ENCODE measurements around the gene LPIN1. TPM values are rescaled to one million over a fixed set of nuclear protein-coding genes. Genes with fewer than 3 reads are reported as not detected.

Gene LPIN1
- total and polyA plus RNA-seq, 2 of the 13 experiments (the other 11 are each of a cell fraction or from before 2014, with no cell fraction given): 9.7 to 19.4 TPM

DNA sequence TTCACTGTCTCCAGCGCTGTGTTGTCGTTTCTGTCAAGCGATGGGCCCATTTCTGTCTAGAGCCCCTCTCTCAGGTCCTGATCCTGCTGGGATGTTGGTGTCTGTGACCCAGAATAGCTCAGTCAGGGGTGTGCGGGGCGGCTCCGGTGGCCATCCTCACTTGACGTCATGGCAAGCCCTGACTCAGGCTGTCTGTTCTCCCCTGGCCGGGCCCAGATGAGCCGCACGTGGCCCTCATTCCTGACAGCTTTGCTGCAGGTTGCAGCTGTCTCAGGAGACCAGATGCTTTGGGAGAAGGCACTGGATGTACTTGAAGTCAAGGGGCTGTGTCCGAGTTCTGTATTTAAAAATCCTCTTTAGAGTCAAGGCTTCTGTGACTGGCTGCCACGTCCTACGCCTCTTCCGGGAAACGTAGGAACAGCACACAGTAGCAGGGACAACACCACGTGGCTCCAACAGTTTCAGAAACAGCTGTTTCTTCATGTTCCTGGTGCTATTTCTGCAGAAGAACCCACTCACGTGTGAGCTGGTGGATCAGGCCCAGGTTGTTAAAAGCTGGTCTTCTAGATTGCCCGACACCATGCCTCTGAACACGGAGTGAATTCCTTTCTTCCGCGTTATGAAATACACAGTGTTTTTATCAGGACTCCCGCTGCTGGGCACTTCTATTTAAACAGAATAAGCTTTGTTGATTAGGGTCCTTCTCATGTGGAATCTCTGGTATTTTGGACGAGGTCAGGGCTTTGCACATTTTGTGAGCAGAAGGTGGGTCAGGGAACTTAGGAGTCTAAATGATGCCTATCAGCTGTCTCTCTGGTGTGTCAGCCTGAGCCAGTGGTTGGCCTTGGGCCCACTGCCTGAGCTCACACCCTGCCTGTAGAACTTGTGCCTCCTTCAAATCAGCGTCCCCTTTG is 48.2 kb upstream of the LPIN1 start (continued):
- no peak; the same call in 1 of the 2 replicates for TF ChIP-seq NFKB2 (CRISPR knock-in tag; IDR thresholded peaks at IDR 0.05; ENCODE audit: borderline replicate concordance)
- TF ChIP-seq, protein P1, sequence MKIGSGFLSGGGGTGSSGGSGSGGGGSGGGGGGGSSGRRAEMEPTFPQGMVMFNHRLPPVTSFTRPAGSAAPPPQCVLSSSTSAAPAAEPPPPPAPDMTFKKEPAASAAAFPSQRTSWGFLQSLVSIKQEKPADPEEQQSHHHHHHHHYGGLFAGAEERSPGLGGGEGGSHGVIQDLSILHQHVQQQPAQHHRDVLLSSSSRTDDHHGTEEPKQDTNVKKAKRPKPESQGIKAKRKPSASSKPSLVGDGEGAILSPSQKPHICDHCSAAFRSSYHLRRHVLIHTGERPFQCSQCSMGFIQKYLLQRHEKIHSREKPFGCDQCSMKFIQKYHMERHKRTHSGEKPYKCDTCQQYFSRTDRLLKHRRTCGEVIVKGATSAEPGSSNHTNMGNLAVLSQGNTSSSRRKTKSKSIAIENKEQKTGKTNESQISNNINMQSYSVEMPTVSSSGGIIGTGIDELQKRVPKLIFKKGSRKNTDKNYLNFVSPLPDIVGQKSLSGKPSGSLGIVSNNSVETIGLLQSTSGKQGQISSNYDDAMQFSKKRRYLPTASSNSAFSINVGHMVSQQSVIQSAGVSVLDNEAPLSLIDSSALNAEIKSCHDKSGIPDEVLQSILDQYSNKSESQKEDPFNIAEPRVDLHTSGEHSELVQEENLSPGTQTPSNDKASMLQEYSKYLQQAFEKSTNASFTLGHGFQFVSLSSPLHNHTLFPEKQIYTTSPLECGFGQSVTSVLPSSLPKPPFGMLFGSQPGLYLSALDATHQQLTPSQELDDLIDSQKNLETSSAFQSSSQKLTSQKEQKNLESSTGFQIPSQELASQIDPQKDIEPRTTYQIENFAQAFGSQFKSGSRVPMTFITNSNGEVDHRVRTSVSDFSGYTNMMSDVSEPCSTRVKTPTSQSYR (CRISPR knock-in tag; IDR thresholded peaks at IDR 0.05; ENCODE audit: borderline replicate concordance): no peak
- TF ChIP-seq, protein P2, sequence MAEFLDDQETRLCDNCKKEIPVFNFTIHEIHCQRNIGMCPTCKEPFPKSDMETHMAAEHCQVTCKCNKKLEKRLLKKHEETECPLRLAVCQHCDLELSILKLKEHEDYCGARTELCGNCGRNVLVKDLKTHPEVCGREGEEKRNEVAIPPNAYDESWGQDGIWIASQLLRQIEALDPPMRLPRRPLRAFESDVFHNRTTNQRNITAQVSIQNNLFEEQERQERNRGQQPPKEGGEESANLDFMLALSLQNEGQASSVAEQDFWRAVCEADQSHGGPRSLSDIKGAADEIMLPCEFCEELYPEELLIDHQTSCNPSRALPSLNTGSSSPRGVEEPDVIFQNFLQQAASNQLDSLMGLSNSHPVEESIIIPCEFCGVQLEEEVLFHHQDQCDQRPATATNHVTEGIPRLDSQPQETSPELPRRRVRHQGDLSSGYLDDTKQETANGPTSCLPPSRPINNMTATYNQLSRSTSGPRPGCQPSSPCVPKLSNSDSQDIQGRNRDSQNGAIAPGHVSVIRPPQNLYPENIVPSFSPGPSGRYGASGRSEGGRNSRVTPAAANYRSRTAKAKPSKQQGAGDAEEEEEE (CRISPR knock-in tag; IDR thresholded peaks at IDR 0.05; ENCODE audit: borderline replicate concordance): no peak
- TF ChIP-seq, protein P3, sequence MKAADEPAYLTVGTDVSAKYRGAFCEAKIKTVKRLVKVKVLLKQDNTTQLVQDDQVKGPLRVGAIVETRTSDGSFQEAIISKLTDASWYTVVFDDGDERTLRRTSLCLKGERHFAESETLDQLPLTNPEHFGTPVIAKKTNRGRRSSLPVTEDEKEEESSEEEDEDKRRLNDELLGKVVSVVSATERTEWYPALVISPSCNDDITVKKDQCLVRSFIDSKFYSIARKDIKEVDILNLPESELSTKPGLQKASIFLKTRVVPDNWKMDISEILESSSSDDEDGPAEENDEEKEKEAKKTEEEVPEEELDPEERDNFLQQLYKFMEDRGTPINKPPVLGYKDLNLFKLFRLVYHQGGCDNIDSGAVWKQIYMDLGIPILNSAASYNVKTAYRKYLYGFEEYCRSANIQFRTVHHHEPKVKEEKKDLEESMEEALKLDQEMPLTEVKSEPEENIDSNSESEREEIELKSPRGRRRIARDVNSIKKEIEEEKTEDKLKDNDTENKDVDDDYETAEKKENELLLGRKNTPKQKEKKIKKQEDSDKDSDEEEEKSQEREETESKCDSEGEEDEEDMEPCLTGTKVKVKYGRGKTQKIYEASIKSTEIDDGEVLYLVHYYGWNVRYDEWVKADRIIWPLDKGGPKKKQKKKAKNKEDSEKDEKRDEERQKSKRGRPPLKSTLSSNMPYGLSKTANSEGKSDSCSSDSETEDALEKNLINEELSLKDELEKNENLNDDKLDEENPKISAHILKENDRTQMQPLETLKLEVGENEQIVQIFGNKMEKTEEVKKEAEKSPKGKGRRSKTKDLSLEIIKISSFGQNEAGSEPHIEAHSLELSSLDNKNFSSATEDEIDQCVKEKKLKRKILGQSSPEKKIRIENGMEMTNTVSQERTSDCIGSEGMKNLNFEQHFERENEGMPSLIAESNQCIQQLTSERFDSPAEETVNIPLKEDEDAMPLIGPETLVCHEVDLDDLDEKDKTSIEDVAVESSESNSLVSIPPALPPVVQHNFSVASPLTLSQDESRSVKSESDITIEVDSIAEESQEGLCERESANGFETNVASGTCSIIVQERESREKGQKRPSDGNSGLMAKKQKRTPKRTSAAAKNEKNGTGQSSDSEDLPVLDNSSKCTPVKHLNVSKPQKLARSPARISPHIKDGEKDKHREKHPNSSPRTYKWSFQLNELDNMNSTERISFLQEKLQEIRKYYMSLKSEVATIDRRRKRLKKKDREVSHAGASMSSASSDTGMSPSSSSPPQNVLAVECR (CRISPR knock-in tag; IDR thresholded peaks at IDR 0.05; ENCODE audit: borderline replicate concordance): peak; percentile 31; the same call in 1 of the 2 replicates
- TF ChIP-seq, protein P4, sequence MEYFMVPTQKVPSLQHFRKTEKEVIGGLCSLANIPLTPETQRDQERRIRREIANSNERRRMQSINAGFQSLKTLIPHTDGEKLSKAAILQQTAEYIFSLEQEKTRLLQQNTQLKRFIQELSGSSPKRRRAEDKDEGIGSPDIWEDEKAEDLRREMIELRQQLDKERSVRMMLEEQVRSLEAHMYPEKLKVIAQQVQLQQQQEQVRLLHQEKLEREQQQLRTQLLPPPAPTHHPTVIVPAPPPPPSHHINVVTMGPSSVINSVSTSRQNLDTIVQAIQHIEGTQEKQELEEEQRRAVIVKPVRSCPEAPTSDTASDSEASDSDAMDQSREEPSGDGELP (IDR thresholded peaks at IDR 0.05; ENCODE audit: borderline replicate concordance, low read depth): peak; percentile 78; the same call in 1 of the 2 replicates
- TF ChIP-seq, protein P5, sequence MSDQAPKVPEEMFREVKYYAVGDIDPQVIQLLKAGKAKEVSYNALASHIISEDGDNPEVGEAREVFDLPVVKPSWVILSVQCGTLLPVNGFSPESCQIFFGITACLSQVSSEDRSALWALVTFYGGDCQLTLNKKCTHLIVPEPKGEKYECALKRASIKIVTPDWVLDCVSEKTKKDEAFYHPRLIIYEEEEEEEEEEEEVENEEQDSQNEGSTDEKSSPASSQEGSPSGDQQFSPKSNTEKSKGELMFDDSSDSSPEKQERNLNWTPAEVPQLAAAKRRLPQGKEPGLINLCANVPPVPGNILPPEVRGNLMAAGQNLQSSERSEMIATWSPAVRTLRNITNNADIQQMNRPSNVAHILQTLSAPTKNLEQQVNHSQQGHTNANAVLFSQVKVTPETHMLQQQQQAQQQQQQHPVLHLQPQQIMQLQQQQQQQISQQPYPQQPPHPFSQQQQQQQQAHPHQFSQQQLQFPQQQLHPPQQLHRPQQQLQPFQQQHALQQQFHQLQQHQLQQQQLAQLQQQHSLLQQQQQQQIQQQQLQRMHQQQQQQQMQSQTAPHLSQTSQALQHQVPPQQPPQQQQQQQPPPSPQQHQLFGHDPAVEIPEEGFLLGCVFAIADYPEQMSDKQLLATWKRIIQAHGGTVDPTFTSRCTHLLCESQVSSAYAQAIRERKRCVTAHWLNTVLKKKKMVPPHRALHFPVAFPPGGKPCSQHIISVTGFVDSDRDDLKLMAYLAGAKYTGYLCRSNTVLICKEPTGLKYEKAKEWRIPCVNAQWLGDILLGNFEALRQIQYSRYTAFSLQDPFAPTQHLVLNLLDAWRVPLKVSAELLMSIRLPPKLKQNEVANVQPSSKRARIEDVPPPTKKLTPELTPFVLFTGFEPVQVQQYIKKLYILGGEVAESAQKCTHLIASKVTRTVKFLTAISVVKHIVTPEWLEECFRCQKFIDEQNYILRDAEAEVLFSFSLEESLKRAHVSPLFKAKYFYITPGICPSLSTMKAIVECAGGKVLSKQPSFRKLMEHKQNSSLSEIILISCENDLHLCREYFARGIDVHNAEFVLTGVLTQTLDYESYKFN (CRISPR knock-in tag; conservative IDR thresholded peaks at IDR 0.05): peak; percentile 25; the same call in 1 of the 2 replicates
- peak; percentile 53; the same call in 1 of the 2 replicates for TF ChIP-seq KAT8 (CRISPR knock-in tag; IDR thresholded peaks at IDR 0.05)
- TF ChIP-seq, protein P6, sequence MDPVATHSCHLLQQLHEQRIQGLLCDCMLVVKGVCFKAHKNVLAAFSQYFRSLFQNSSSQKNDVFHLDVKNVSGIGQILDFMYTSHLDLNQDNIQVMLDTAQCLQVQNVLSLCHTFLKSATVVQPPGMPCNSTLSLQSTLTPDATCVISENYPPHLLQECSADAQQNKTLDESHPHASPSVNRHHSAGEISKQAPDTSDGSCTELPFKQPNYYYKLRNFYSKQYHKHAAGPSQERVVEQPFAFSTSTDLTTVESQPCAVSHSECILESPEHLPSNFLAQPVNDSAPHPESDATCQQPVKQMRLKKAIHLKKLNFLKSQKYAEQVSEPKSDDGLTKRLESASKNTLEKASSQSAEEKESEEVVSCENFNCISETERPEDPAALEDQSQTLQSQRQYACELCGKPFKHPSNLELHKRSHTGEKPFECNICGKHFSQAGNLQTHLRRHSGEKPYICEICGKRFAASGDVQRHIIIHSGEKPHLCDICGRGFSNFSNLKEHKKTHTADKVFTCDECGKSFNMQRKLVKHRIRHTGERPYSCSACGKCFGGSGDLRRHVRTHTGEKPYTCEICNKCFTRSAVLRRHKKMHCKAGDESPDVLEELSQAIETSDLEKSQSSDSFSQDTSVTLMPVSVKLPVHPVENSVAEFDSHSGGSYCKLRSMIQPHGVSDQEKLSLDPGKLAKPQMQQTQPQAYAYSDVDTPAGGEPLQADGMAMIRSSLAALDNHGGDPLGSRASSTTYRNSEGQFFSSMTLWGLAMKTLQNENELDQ (CRISPR knock-in tag; IDR thresholded peaks at IDR 0.05; ENCODE audit: borderline replicate concordance): no peak
- TF ChIP-seq ZNF761 (CRISPR knock-in tag; conservative IDR thresholded peaks at IDR 0.05): no peak
- no peak; the same call in 1 of the 2 replicates for TF ChIP-seq FOXA3 (CRISPR knock-in tag; IDR thresholded peaks at IDR 0.05)
